WTC11 (cell line): ENCODE measurements around the gene FALEC.

ENCODE experiments used
- ATF1 ChIP-seq: sonication (generic); formaldehyde crosslinking; IDR thresholded peaks from 2 replicates; pipeline ENCODE4 v1.8.1; 2023; ENCODE audit warnings: mild to moderate bottlenecking, moderate library complexity, missing genetic modification reagents
- ATF2 ChIP-seq: sonication (generic); formaldehyde crosslinking; IDR thresholded peaks from 2 replicates; pipeline ENCODE4 v1.8.1; 2022; ENCODE audit warnings: low read depth, missing genetic modification reagents, borderline replicate concordance
- ATF6 ChIP-seq: sonication (generic); formaldehyde crosslinking; IDR thresholded peaks from 2 replicates; pipeline ENCODE4 v1.8.1; 2023; ENCODE audit warnings: mild to moderate bottlenecking, missing genetic modification reagents
- CTCF ChIP-seq: fragments of 200-600 bp; IDR thresholded peaks from 2 replicates; pipeline ENCODE4 v1.8.0; 2022; ENCODE audit warnings: antibody characterized with exemption
- ESRRA ChIP-seq: sonication (generic); formaldehyde crosslinking; IDR thresholded peaks from 2 replicates; pipeline ENCODE4 v1.8.1; 2022; ENCODE audit warnings: mild to moderate bottlenecking, missing genetic modification reagents, borderline replicate concordance
- SP1 ChIP-seq: sonication (generic); formaldehyde crosslinking; conservative IDR thresholded peaks from 2 replicates; pipeline ENCODE4 v1.8.1; 2022; ENCODE audit warnings: missing genetic modification reagents
- USF2 ChIP-seq: sonication (generic); formaldehyde crosslinking; IDR thresholded peaks from 2 replicates; pipeline ENCODE4 v1.8.1; 2023; ENCODE audit warnings: mild to moderate bottlenecking, missing genetic modification reagents, moderate library complexity
- TF ChIP-seq, protein P1 (sequence below): sonication (generic); formaldehyde crosslinking; IDR thresholded peaks from 2 replicates; pipeline ENCODE4 v1.8.1; 2022; ENCODE audit warnings: missing genetic modification reagents, borderline replicate concordance
- TF ChIP-seq, protein P2 (sequence below): sonication (generic); formaldehyde crosslinking; IDR thresholded peaks from 2 replicates; pipeline ENCODE4 v1.8.0; 2022; ENCODE audit warnings: mild to moderate bottlenecking, missing genetic modification reagents
- TF ChIP-seq, protein P3 (sequence below): fragments of 250-450 bp; sonication (Bioruptor Pico); IDR thresholded peaks from 2 replicates; pipeline ENCODE4 v1.9.0; 2021; ENCODE audit warnings: moderate library complexity, mild to moderate bottlenecking, inconsistent platforms, borderline replicate concordance

DNA sequence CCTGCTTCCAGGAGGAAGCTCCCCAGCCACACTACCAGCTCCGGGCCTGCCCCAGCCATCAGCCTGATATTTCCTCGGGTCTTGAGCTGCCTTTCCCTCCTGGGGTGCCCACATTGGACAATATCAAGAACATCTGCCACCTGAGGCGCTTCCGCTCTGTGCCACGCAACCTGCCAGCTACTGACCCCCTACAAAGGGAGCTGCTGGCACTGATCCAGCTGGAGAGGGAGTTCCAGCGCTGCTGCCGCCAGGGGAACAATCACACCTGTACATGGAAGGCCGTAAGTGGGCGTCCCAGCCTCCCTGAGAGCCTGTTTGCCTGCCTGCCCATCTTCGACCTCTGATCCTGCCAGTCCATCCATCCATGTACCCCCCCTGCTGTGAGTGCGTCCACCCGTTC is 4.0 kb upstream of the FALEC start:
- TF ChIP-seq CTCF (no peak), ATF6 (CRISPR knock-in tag) (no peak), ATF1 (no peak), SP1 (CRISPR knock-in tag) (no peak), USF2 (CRISPR knock-in tag) (no peak), ESRRA (CRISPR knock-in tag) (no peak), ATF2 (CRISPR knock-in tag) (no peak)
- TF ChIP-seq, protein P1, sequence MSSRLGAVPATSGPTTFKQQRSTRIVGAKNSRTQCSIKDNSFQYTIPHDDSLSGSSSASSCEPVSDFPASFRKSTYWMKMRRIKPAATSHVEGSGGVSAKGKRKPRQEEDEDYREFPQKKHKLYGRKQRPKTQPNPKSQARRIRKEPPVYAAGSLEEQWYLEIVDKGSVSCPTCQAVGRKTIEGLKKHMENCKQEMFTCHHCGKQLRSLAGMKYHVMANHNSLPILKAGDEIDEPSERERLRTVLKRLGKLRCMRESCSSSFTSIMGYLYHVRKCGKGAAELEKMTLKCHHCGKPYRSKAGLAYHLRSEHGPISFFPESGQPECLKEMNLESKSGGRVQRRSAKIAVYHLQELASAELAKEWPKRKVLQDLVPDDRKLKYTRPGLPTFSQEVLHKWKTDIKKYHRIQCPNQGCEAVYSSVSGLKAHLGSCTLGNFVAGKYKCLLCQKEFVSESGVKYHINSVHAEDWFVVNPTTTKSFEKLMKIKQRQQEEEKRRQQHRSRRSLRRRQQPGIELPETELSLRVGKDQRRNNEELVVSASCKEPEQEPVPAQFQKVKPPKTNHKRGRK (CRISPR knock-in tag), result no peak
- TF ChIP-seq, protein P2, sequence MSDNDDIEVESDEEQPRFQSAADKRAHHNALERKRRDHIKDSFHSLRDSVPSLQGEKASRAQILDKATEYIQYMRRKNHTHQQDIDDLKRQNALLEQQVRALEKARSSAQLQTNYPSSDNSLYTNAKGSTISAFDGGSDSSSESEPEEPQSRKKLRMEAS (CRISPR knock-in tag), result no peak
- TF ChIP-seq, protein P3, sequence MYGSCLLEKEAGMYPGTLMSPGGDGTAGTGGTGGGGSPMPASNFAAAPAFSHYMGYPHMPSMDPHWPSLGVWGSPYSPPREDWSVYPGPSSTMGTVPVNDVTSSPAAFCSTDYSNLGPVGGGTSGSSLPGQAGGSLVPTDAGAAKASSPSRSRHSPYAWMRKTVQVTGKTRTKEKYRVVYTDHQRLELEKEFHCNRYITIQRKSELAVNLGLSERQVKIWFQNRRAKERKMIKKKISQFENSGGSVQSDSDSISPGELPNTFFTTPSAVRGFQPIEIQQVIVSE (CRISPR knock-in tag), result no peak
